ENCODE data around the gene SLC15A1.

SLC15A1 gene

GRCh38 chr13:98685146-98685545 lies 67.3 kb downstream of the SLC15A1 start:
- WGBS, 2 donors (ENCODE audit: extremely low coverage in 2 of 2, insufficient read length in 2 of 2, insufficient replicate concordance in 1 of 2), result no CpG with 5 or more reads among the region's 2 CpGs
- Histone ChIP-seq H3K18ac (ENCODE audit: low read length) (no peak overlapping the region), H3K9ac (ENCODE audit: low read depth, low read length, poor library complexity) (no peak overlapping the region)

GRCh38 chr13:98681049-98681448 lies 71.4 kb downstream of the SLC15A1 start:
- Histone ChIP-seq H2AK5ac (ENCODE audit: low read depth, low read length) (no peak overlapping the region), H3K9ac (ENCODE audit: low read depth, low read length, poor library complexity) (no peak overlapping the region), H2BK120ac (ENCODE audit: low read depth, low read length) (no peak overlapping the region), H3K18ac (ENCODE audit: low read length) (no peak overlapping the region), H3K27ac (replicated peaks; ENCODE audit: low read length) (no peak overlapping the region), H3K9me3 (replicated peaks in 1 of 2; ENCODE audit: control insufficient read depth in 2 of 2, insufficient read depth in 1 of 2, low read depth in 1 of 2, low read length in 2 of 2) (no peaks in the 10 kb centered on the region), H2BK12ac (ENCODE audit: low read length) (no peak overlapping the region), H2BK15ac (ENCODE audit: low read length) (no peak overlapping the region), H3K23ac (ENCODE audit: low read depth, low read length, poor library complexity) (no peak overlapping the region), H4K91ac (ENCODE audit: low read depth, low read length, poor library complexity) (no peak overlapping the region), H4K8ac (ENCODE audit: low read depth, low read length) (no peak overlapping the region), H3K4me3 (ENCODE audit: low read length in 2 of 2) (no peak overlapping the region), H3K4ac (ENCODE audit: low read length) (no peak overlapping the region), H3K27me3 (ENCODE audit: control insufficient read depth in 3 of 3, insufficient read depth in 3 of 3, low read depth in 1 of 3, low read length in 3 of 3) (peaks cover 0 to 2% (median 0%) of the 10 kb centered on the region in 3 experiments), H3K14ac (ENCODE audit: low read length) (no peak overlapping the region), H3K4me2 (ENCODE audit: insufficient read depth, low read length, poor library complexity, severe bottlenecking) (no peak overlapping the region), H3K36me3 (replicated peaks in 1 of 2; ENCODE audit: control insufficient read depth in 2 of 2, insufficient read depth in 2 of 2, low read length in 2 of 2) (no peaks in the 10 kb centered on the region), H2BK5ac (ENCODE audit: low read length) (no peak overlapping the region), H3K4me1 (ENCODE audit: control insufficient read depth in 2 of 2, insufficient read depth in 1 of 2, low read depth in 1 of 2, low read length in 2 of 2) (peaks cover 2% of the 10 kb centered on the region in 2 donors), H2AFZ (ENCODE audit: low read length) (no peak overlapping the region), H3K79me1 (ENCODE audit: low read depth, low read length) (no peaks in the 10 kb centered on the region)
- no peak for DNase-seq (ENCODE audit: low spot score)
- no CpG with 5 or more reads among the region's 3 CpGs for WGBS, 2 donors (ENCODE audit: extremely low coverage in 2 of 2, insufficient read length in 2 of 2, insufficient replicate concordance in 1 of 2)

More at GRCh38 chr13:98685146-98685545, 67.3 kb downstream of the SLC15A1 start:
- no peak overlapping the region for H2BK12ac ChIP-seq (ENCODE audit: low read length)
- no peak overlapping the region for H4K8ac ChIP-seq (ENCODE audit: low read depth, low read length)
- H3K36me3 ChIP-seq (replicated peaks in 1 of 2; ENCODE audit: control insufficient read depth in 2 of 2, insufficient read depth in 2 of 2, low read length in 2 of 2), result no peaks in the 10 kb centered on the region
- H3K9me3 ChIP-seq (replicated peaks in 1 of 2; ENCODE audit: control insufficient read depth in 2 of 2, insufficient read depth in 1 of 2, low read depth in 1 of 2, low read length in 2 of 2), result no peaks in the 10 kb centered on the region
- no peak overlapping the region for H2BK15ac ChIP-seq (ENCODE audit: low read length)
- no peak overlapping the region for H4K91ac ChIP-seq (ENCODE audit: low read depth, low read length, poor library complexity)
- no peak overlapping the region for H2AK5ac ChIP-seq (ENCODE audit: low read depth, low read length)
- H3K4me3 ChIP-seq (ENCODE audit: low read length in 2 of 2), result no peak overlapping the region
- no peak overlapping the region for H3K14ac ChIP-seq (ENCODE audit: low read length)
- no peaks in the 10 kb centered on the region for H3K79me1 ChIP-seq (ENCODE audit: low read depth, low read length)
- no peak overlapping the region for H2BK120ac ChIP-seq (ENCODE audit: low read depth, low read length)
- peaks cover 0 to 6% (median 0%) of the 10 kb centered on the region in 3 experiments for H3K27me3 ChIP-seq (ENCODE audit: control insufficient read depth in 3 of 3, insufficient read depth in 3 of 3, low read depth in 1 of 3, low read length in 3 of 3)
- H3K23ac ChIP-seq (ENCODE audit: low read depth, low read length, poor library complexity), result no peak overlapping the region
- H3K4ac ChIP-seq (ENCODE audit: low read length), result no peak overlapping the region
- H3K4me2 ChIP-seq (ENCODE audit: insufficient read depth, low read length, poor library complexity, severe bottlenecking), result no peak overlapping the region
- no peak overlapping the region for H3K27ac ChIP-seq (replicated peaks; ENCODE audit: low read length)
- DNase-seq (ENCODE audit: low spot score), result no peak
- H3K4me1 ChIP-seq (ENCODE audit: control insufficient read depth in 2 of 2, insufficient read depth in 1 of 2, low read depth in 1 of 2, low read length in 2 of 2), result peaks cover 0 to 4% of the 10 kb centered on the region in 2 donors
- H2BK5ac ChIP-seq (ENCODE audit: low read length), result no peak overlapping the region
- no peak overlapping the region for H2AFZ ChIP-seq (ENCODE audit: low read length)

GRCh38 chr13:98678741-98679140 lies 73.7 kb downstream of the SLC15A1 start:
- H3K79me1 ChIP-seq (ENCODE audit: low read depth, low read length), result no peaks in the 10 kb centered on the region
- H3K9me3 ChIP-seq (replicated peaks in 1 of 2; ENCODE audit: control insufficient read depth in 2 of 2, insufficient read depth in 1 of 2, low read depth in 1 of 2, low read length in 2 of 2), result no peaks in the 10 kb centered on the region
- H3K4me1 ChIP-seq (ENCODE audit: control insufficient read depth in 2 of 2, insufficient read depth in 1 of 2, low read depth in 1 of 2, low read length in 2 of 2), result peaks cover 7 to 9% of the 10 kb centered on the region in 2 donors
- no peak overlapping the region for H3K4me2 ChIP-seq (ENCODE audit: insufficient read depth, low read length, poor library complexity, severe bottlenecking)
- WGBS, 2 donors (ENCODE audit: extremely low coverage in 2 of 2, insufficient read length in 2 of 2, insufficient replicate concordance in 1 of 2), result no CpG with 5 or more reads among the region's 8 CpGs
- DNase-seq (ENCODE audit: low spot score), result no peak
- no peak overlapping the region for H3K9ac ChIP-seq (ENCODE audit: low read depth, low read length, poor library complexity)
- no peak overlapping the region for H3K18ac ChIP-seq (ENCODE audit: low read length)
- H3K4ac ChIP-seq (ENCODE audit: low read length), result no peak overlapping the region
- H2AK5ac ChIP-seq (ENCODE audit: low read depth, low read length), result no peak overlapping the region
- no peak overlapping the region for H2BK15ac ChIP-seq (ENCODE audit: low read length)
- H3K14ac ChIP-seq (ENCODE audit: low read length), result no peak overlapping the region
- H2BK120ac ChIP-seq (ENCODE audit: low read depth, low read length), result no peak overlapping the region
- H3K23ac ChIP-seq (ENCODE audit: low read depth, low read length, poor library complexity), result no peak overlapping the region
- no peak overlapping the region for H3K27ac ChIP-seq (replicated peaks; ENCODE audit: low read length)
- no peak overlapping the region for H4K8ac ChIP-seq (ENCODE audit: low read depth, low read length)
- H2AFZ ChIP-seq (ENCODE audit: low read length), result no peak overlapping the region
- no peak overlapping the region for H3K4me3 ChIP-seq (ENCODE audit: low read length in 2 of 2)
- no peak overlapping the region for H2BK5ac ChIP-seq (ENCODE audit: low read length)
- no peaks in the 10 kb centered on the region for H3K27me3 ChIP-seq (ENCODE audit: control insufficient read depth in 3 of 3, insufficient read depth in 3 of 3, low read depth in 1 of 3, low read length in 3 of 3)
- H2BK12ac ChIP-seq (ENCODE audit: low read length), result no peak overlapping the region
- no peaks in the 10 kb centered on the region for H3K36me3 ChIP-seq (replicated peaks in 1 of 2; ENCODE audit: control insufficient read depth in 2 of 2, insufficient read depth in 2 of 2, low read length in 2 of 2)
- H4K91ac ChIP-seq (ENCODE audit: low read depth, low read length, poor library complexity), result no peak overlapping the region

- H2AK5ac ChIP-seq (ENCODE audit: low read depth, low read length), result no peak overlapping the region
- no peaks in the 10 kb centered on the region for H3K79me1 ChIP-seq (ENCODE audit: low read depth, low read length)
- H3K23ac ChIP-seq (ENCODE audit: low read depth, low read length, poor library complexity), result no peak overlapping the region
- H3K27me3 ChIP-seq (ENCODE audit: control insufficient read depth in 3 of 3, insufficient read depth in 3 of 3, low read depth in 1 of 3, low read length in 3 of 3), result no peaks in the 10 kb centered on the region
- peak overlapping the region; percentile 63 for H2BK5ac ChIP-seq (ENCODE audit: low read length)
- H3K9ac ChIP-seq (ENCODE audit: low read depth, low read length, poor library complexity), result no peak overlapping the region
- WGBS, 2 donors (ENCODE audit: extremely low coverage in 2 of 2, insufficient read length in 2 of 2, insufficient replicate concordance in 1 of 2), result no CpG with 5 or more reads among the region's 13 CpGs
- no peak overlapping the region for H3K4me2 ChIP-seq (ENCODE audit: insufficient read depth, low read length, poor library complexity, severe bottlenecking)
- no peak overlapping the region for H4K8ac ChIP-seq (ENCODE audit: low read depth, low read length)
- H2BK12ac ChIP-seq (ENCODE audit: low read length), result no peak overlapping the region
- no peak overlapping the region for H3K27ac ChIP-seq (replicated peaks; ENCODE audit: low read length)
- H3K9me3 ChIP-seq (replicated peaks in 1 of 2; ENCODE audit: control insufficient read depth in 2 of 2, insufficient read depth in 1 of 2, low read depth in 1 of 2, low read length in 2 of 2), result no peaks in the 10 kb centered on the region
- no peak overlapping the region for H2BK120ac ChIP-seq (ENCODE audit: low read depth, low read length)
- H3K14ac ChIP-seq (ENCODE audit: low read length), result no peak overlapping the region
- no peak for DNase-seq (ENCODE audit: low spot score)
- H3K4ac ChIP-seq (ENCODE audit: low read length), result no peak overlapping the region
- peaks cover 7 to 9% of the 10 kb centered on the region in 2 donors for H3K4me1 ChIP-seq (ENCODE audit: control insufficient read depth in 2 of 2, insufficient read depth in 1 of 2, low read depth in 1 of 2, low read length in 2 of 2)
- H2AFZ ChIP-seq (ENCODE audit: low read length), result peak overlapping the region; percentile 57
- H4K91ac ChIP-seq (ENCODE audit: low read depth, low read length, poor library complexity), result no peak overlapping the region
- H3K18ac ChIP-seq (ENCODE audit: low read length), result no peak overlapping the region
- H3K36me3 ChIP-seq (replicated peaks in 1 of 2; ENCODE audit: control insufficient read depth in 2 of 2, insufficient read depth in 2 of 2, low read length in 2 of 2), result no peaks in the 10 kb centered on the region
- H3K4me3 ChIP-seq (ENCODE audit: low read length in 2 of 2), result no peak overlapping the region
- no peak overlapping the region for H2BK15ac ChIP-seq (ENCODE audit: low read length)
These were observed 75.1 kb downstream of the SLC15A1 start for GRCh38 chr13:98677398-98677797.
